A172 (cell line): ENCODE data around the gene WFDC1. TPM values are rescaled to one million over a fixed set of nuclear protein-coding genes. Genes with fewer than 3 reads are reported as not detected.

ENCODE experiments used
- DNase-seq: peaks from one replicate; pipeline ENCODE4 v3.0.0-alpha.2; 2015; ENCODE audit warnings: low spot score
- total RNA-seq: library from RNA; depleted of rRNA; stranded (reverse); fragments of >200 nt; shearing (Covaris generic); gene quantifications from 2 replicates; pipeline ENCODE4 v1.2.3, GENCODE V29; 2014; rRNA removed

Gene WFDC1
- total RNA-seq, 1 experiment from 2014 or later = not detected

GRCh38 chr16:84378099-84378498, 83.4 kb downstream of the WFDC1 start:
- no peak for DNase-seq

GRCh38 chr16:84378567-84378966, 83.9 kb downstream of the WFDC1 start:
- DNase-seq = no peak

- DNase-seq = no peak
Observed at GRCh38 chr16:84379008-84379708, 84.5 kb downstream of the WFDC1 start.

Other genes starting within 250 kb of the WFDC1 start
- gene MBTPS1, start 177.9 kb upstream of the WFDC1 start, total RNA-seq = 74.5 and 86.0 TPM in 2 replicates
- 45.8 and 56.5 TPM in 2 replicates for gene HSDL1, start 149.7 kb upstream of the WFDC1 start, total RNA-seq
- 0.41 and 0.88 TPM in 2 replicates for gene DNAAF1, start 149.6 kb upstream of the WFDC1 start, total RNA-seq
- 22.3 and 37.7 TPM in 2 replicates for gene TAF1C, start 107.8 kb upstream of the WFDC1 start, total RNA-seq
- gene ADAD2, start 103.7 kb upstream of the WFDC1 start, total RNA-seq = not detected in 2 replicates
- gene KCNG4, start 54.9 kb upstream of the WFDC1 start, total RNA-seq = 0.02 TPM in 1 of 2 replicates, not detected in the other
- not detected in 2 replicates for gene ATP2C2, start 73.7 kb downstream of the WFDC1 start, total RNA-seq
- gene MEAK7, start 209.8 kb downstream of the WFDC1 start, total RNA-seq = 21.0 and 28.4 TPM in 2 replicates